NCI-H2107 (cell line): ENCODE measurements around the gene GIPC2.
"Not testable (repeated sequence)": the region's sequence is repeated elsewhere in the genome, so short reads cannot be mapped to it uniquely, and the experiment has no call there.

ENCODE experiments used
- DNase-seq: peaks from one replicate; lab custom pipeline; 2025; lab: John Stamatoyannopoulos, UW

Gene GIPC2

DNA sequence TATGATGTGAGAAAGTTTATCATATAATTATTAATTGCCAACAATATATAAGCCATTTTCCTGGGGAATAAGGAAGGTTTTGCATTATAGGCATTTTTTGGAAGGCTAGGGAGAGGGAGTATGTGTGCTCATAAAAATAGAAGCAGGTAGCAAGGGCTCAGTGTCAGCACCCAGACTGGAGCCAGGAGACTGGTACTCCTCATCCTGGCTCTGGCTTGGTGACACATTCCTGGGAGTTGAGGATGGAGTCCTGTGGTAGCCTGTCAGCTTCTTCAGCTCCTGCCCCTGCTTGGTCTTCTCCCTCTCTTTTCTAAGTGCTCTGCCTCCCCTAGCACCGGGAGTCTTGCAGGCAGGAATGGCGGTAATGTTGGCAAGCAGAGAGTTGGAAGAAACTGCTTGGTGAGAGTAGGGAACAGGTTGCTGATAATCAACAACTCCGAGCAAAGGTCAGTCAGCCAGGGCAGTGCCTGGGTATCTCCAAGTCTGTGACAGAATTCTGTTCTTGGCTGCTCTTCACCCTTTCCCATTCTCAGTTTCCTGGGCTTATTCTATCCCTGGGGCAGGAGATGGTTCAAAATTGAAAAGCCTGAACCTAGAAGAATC, 23.0 kb downstream of the GIPC2 start:
- no peak for DNase-seq

- no peak for DNase-seq
These were observed 24.0 kb downstream of the GIPC2 start for GRCh38 chr1:78069784-78070183.

GRCh38 chr1:78070210-78070609, 24.4 kb downstream of the GIPC2 start:
- DNase-seq, result no peak

- no peak for DNase-seq
These were observed 25.0 kb downstream of the GIPC2 start for GRCh38 chr1:78070758-78071157.

- DNase-seq, result no peak
These were observed 25.9 kb downstream of the GIPC2 start for GRCh38 chr1:78071696-78072095.

GRCh38 chr1:78072216-78072615, 26.4 kb downstream of the GIPC2 start:
- no peak for DNase-seq

DNA sequence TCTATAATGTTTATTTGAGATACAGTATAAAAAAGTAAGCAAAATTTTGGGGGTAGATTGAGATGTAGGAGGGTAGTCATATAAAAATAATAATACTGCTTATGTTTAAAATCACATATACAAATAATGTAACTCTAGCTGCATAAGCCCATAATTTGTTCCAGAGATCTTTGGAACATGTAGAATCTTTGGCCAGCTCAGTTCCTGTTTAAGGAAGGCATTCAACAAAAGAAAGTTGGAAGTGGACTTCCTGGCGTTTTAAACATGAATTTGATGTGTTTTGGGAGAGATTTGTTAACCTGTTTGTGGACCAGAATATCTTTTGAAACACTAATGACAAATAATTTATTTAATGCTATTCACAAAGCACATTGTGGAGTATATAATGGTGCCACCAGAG, 27.7 kb downstream of the GIPC2 start:
- DNase-seq, result no peak

GRCh38 chr1:78075621-78076020, 29.9 kb downstream of the GIPC2 start:
- no peak for DNase-seq

GRCh38 chr1:78078358-78078757, 32.6 kb downstream of the GIPC2 start:
- DNase-seq, result no peak

- DNase-seq, result no peak
These were observed 33.8 kb downstream of the GIPC2 start for GRCh38 chr1:78079580-78079979.

GRCh38 chr1:78080767-78081166, 35.0 kb downstream of the GIPC2 start:
- no peak for DNase-seq

DNA sequence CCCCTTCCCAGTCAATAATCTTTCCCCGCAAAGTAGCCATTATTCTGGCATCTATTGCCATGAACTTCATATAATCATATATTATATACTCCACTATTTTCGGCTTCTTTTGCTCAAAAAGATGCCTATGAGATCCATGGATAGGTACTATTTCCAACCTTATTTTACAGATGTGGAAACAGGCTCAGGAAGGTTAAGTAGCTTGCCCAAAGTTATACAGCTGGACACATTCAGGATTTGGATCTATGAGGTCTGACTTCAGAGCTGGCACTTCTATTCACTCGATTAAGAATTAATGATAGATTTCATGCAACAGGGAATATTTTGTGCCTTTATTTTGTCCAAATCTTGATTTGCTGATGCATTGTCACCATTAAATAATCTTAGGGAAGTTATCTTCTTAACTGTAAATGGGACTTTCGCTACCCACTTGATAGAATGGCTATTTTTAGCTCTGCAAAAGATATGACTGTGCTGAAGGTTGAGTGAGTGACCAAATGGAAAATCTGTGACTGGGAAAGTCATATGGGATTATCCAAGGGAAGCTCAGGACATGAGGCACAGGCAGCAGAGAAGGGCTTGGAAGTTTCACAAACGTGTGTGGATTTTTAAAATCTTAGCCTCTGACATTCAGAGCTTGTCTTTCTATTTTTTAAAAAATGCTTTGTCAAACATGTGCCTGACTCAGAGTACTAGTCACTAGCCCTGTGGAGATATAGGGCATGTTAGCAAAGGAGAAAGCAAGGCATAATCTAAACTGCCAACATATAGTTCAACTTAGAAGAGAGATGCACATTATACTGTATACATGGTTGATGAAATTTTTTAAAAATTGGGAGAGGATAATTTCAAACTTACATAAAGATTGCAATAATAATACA, 36.5 kb downstream of the GIPC2 start:
- DNase-seq, result no peak

DNA sequence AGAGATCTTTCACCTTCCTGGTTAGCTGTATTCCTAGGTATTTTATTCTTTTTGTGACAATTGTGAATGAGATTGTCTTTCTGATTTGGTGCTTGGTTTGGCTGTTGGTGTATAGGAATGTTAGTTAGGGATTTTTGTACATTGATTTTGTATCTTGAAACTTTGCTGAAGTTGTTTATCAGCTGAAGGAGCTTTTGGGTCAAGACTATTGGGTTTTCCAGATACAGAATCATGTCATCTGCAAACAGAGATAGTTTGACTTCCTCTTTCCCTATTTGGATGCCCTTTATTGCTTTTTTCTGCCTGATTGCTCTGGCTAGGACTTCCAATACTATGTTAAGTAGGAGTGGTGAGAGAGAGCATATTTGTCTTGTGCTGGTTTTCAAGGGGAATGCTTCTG, 38.9 kb downstream of the GIPC2 start:
- not testable (repeated sequence) for DNase-seq

DNA sequence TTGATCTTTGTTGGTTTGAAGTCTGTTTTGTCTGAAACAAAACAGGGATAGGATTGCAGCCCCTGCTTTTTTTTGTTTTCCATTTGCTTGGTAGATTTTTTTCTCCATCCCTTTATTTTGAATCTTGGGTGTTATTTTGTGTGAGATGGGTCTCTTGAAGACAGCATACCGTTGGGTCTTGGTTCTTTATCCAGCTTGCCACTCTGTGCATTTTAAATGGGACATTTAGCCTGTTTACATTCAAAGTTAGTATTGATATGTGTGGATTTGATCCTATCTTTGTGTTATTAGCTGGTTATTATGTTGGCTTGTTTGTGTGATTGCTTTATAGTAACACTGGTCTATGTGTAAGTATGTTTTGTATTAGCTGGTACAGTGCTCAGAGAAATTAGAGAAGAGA, 40.9 kb downstream of the GIPC2 start:
- DNase-seq, result no peak

- no peak for DNase-seq
These were observed 42.2 kb downstream of the GIPC2 start for GRCh38 chr1:78088015-78088414.

GRCh38 chr1:78088486-78088885, 42.7 kb downstream of the GIPC2 start:
- no peak for DNase-seq

DNA sequence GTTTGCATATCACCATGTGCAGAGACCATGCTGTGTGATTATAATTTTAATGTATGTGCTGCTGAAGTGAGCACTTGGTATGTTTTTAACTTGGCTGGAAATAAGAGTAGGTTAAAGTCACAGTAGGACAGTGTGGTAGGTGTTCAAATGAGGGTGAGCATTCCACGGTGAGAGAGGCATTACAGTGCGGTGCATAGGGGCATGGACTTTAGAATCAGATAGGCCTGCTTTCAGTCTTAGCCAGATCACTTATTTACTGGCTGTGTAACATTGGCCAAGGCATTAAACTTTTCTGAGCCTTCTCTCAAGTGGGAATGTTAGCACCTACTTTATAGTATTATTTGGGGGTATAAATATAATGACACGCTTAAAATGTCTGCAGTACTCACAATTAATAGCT, 43.2 kb downstream of the GIPC2 start:
- no peak for DNase-seq

- no peak for DNase-seq
These were observed 44.8 kb downstream of the GIPC2 start for GRCh38 chr1:78090472-78091133.

- no peak for DNase-seq
These were observed 45.5 kb downstream of the GIPC2 start for GRCh38 chr1:78091215-78091813.

DNA sequence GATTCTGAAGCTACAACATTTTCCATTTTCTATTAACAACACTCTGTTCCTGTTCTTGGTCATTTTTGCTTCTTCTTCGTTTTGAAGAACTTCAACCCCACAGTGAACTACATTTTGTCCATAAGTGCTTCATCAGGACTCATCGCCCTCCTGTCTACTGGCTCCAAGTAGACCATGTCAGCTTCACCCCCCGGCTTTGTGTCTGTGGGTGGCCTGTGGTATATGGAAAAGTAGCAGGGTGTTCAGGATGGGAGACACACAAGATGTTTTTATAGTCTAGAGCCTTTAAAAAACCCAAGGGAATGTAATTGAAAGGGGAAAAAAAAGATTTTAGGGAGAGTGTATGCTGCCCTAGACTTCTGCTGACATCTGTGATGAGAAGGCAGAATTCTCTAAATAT, 46.1 kb downstream of the GIPC2 start:
- DNase-seq, result no peak

- no peak for DNase-seq
These were observed 46.9 kb downstream of the GIPC2 start for GRCh38 chr1:78092643-78093042.

DNA sequence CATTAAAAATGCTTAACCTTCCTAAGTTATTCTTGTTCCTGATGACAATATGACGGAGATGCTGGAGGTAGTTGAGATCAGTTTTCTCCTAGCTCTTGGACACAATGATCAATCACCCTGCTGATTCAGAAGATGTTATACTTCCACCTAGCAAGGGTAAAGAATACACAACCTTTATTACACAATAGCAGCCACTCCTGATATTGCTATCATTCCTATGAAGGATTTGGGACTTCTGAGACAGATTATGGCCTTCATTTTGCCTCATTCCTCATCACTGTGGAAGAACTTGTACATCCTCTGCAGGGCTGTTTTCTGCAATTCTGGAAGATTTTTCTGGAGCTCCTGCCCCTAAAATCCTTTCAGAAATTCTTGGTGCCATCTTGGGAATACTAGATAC, 47.8 kb downstream of the GIPC2 start:
- no peak for DNase-seq

GRCh38 chr1:78094639-78095038, 48.9 kb downstream of the GIPC2 start:
- no peak for DNase-seq
